ENCODE results near the gene HSPA12A. TPM values are rescaled to one million over a fixed set of nuclear protein-coding genes. Genes with fewer than 3 reads are reported as not detected.

The HSPA12A gene
- total and polyA plus RNA-seq, 9 of the 15 experiments (the other 6 are each of a cell fraction or from before 2014, with no cell fraction given): 0.01 to 0.18 (median 0.04) TPM; not detected in 4

DNA sequence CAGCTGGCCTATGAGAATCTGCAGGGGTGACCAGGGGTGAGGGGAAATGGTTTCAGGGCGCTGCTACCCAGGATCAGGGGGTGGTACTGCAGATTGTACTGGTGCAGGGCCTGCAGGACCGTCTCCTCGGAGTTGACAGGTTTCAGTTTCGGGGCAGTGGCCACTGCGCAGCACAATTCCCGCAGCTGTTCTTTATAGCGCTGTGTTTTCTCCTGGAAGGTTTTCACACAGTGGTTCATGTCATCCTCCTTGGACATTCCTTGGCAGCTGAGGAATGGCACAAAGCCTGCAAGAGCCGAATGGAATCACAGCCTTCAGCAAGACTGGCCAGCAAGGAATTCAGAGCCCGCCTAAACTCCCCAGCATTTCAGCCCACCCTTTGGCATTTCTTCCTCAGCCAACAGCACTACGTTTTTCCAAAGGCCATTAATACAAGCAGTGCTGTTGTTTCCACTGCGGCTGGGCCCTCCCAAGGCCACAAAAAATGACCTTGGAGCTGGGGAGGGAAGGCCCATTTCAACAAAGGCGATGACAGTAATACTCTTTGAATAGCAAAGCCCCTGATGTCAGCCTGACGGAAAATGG, 76.7 kb downstream of the HSPA12A start (continued):
- TF ChIP-seq, protein P1, sequence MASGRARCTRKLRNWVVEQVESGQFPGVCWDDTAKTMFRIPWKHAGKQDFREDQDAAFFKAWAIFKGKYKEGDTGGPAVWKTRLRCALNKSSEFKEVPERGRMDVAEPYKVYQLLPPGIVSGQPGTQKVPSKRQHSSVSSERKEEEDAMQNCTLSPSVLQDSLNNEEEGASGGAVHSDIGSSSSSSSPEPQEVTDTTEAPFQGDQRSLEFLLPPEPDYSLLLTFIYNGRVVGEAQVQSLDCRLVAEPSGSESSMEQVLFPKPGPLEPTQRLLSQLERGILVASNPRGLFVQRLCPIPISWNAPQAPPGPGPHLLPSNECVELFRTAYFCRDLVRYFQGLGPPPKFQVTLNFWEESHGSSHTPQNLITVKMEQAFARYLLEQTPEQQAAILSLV (tag; IDR thresholded peaks at IDR 0.05): no peak
- TF ChIP-seq ZFP30 (CRISPR knock-in tag; IDR thresholded peaks at IDR 0.05; ENCODE audit: borderline replicate concordance) (no peak), HIVEP1 (CRISPR knock-in tag; IDR thresholded peaks at IDR 0.05) (no peak), NRF1 (conservative IDR thresholded peaks at IDR 0.05 in 1 of 2, IDR thresholded peaks at IDR 0.05 in 1 of 2) (no peak), ZNF668 (CRISPR knock-in tag; IDR thresholded peaks at IDR 0.05) (no peak), POLR3A (IDR thresholded peaks at IDR 0.05; ENCODE audit: borderline replicate concordance, extremely low read depth, insufficient read depth, insufficient read length) (no peak), KAT2B (IDR thresholded peaks at IDR 0.05; ENCODE audit: low read depth, low read length) (no peak), NR2F6 (CRISPR knock-in tag; IDR thresholded peaks at IDR 0.05) (no peak), MTF1 (CRISPR knock-in tag; IDR thresholded peaks at IDR 0.05; ENCODE audit: borderline replicate concordance) (no peak), MAFG (tag; conservative IDR thresholded peaks at IDR 0.05) (no peak)

- ATAC-seq (no peak), FAIRE-seq (no peak), DNase-seq (ENCODE audit: extremely low read depth in 1 of 4, low spot score in 3 of 4) (no peak)
- H3K27ac ChIP-seq (ENCODE audit: extremely low read depth, low read depth, low read length): no peak overlapping the region
- no peak overlapping the region for H3K4me2 ChIP-seq (ENCODE audit: insufficient read depth, low read length)
- 4% methylated on average over 5 of the region's 5 CpGs for WGBS (ENCODE audit: insufficient coverage, low coverage, missing lambda C conversion rate)
- no peak overlapping the region for H3K4me3 ChIP-seq
- H3K9me3 ChIP-seq (replicated peaks; ENCODE audit: control insufficient read depth, insufficient read depth, low read depth, low read length): no peaks in the 10 kb centered on the region
- intact Hi-C loops (cut with micrococcal nuclease): no loop called here
- H3K9ac ChIP-seq (ENCODE audit: insufficient read depth in 1 of 2, low read depth in 2 of 2, low read length in 2 of 2): no peak overlapping the region
- no peaks in the 10 kb centered on the region for H4K20me1 ChIP-seq (replicated peaks; ENCODE audit: control insufficient read depth, insufficient read depth, low read length)
- no peaks in the 10 kb centered on the region for H3K9me1 ChIP-seq (ENCODE audit: control insufficient read depth, insufficient read depth, low read length)
- no peaks in the 10 kb centered on the region for H3K79me2 ChIP-seq (ENCODE audit: control insufficient read depth, insufficient read depth, low read length)
- ChIA-PET POLR2A (no interaction called here), CTCF (ENCODE audit: low intra/inter-chr PET ratio) (no interaction called here)
- no peaks in the 10 kb centered on the region; a peak in 1 of 5 replicates for H3K4me1 ChIP-seq (replicated peaks in 1 of 2; ENCODE audit: control insufficient read depth in 2 of 2, insufficient read depth in 2 of 2, low read length in 2 of 2)
- no peak overlapping the region for H2AFZ ChIP-seq (ENCODE audit: low read depth, low read length)
- in situ Hi-C loops (cut with MboI): no loop called here
- no TSS peak for BruUV-seq (replicated peaks)
- peaks cover 0 to 20% of the 10 kb centered on the region in 2 experiments; a peak in 2 of 5 replicates for H3K27me3 ChIP-seq (ENCODE audit: control insufficient read depth in 2 of 2, insufficient read depth in 2 of 2, low read length in 2 of 2)
- H3K36me3 ChIP-seq (ENCODE audit: control insufficient read depth, insufficient read depth, low read length): no peaks in the 10 kb centered on the region
- TF ChIP-seq ZBTB5 (IDR thresholded peaks at IDR 0.05) (no peak), HOXB6 (CRISPR knock-in tag; IDR thresholded peaks at IDR 0.05; ENCODE audit: borderline replicate concordance) (no peak), LARP7 (IDR thresholded peaks at IDR 0.05) (no peak), COPS2 (conservative IDR thresholded peaks at IDR 0.05) (no peak), ARID2 (IDR thresholded peaks at IDR 0.05) (no peak)
- TF ChIP-seq, protein P2, sequence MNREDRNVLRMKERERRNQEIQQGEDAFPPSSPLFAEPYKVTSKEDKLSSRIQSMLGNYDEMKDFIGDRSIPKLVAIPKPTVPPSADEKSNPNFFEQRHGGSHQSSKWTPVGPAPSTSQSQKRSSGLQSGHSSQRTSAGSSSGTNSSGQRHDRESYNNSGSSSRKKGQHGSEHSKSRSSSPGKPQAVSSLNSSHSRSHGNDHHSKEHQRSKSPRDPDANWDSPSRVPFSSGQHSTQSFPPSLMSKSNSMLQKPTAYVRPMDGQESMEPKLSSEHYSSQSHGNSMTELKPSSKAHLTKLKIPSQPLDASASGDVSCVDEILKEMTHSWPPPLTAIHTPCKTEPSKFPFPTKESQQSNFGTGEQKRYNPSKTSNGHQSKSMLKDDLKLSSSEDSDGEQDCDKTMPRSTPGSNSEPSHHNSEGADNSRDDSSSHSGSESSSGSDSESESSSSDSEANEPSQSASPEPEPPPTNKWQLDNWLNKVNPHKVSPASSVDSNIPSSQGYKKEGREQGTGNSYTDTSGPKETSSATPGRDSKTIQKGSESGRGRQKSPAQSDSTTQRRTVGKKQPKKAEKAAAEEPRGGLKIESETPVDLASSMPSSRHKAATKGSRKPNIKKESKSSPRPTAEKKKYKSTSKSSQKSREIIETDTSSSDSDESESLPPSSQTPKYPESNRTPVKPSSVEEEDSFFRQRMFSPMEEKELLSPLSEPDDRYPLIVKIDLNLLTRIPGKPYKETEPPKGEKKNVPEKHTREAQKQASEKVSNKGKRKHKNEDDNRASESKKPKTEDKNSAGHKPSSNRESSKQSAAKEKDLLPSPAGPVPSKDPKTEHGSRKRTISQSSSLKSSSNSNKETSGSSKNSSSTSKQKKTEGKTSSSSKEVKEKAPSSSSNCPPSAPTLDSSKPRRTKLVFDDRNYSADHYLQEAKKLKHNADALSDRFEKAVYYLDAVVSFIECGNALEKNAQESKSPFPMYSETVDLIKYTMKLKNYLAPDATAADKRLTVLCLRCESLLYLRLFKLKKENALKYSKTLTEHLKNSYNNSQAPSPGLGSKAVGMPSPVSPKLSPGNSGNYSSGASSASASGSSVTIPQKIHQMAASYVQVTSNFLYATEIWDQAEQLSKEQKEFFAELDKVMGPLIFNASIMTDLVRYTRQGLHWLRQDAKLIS (CRISPR knock-in tag; IDR thresholded peaks at IDR 0.05): no peak
These were observed 77.7 kb downstream of the HSPA12A start for GRCh38 chr10:116664631-116665030.

All from K562 (cell line).